KG1 (cell line): ENCODE measurements around the gene LRSAM1.
A peak's percentile ranks its signal among the peaks of the same experiment; 100 is the strongest.

ENCODE experiments used
- DNase-seq: peaks from one replicate; lab custom pipeline; 2025; lab: John Stamatoyannopoulos, UW

The LRSAM1 gene

DNA sequence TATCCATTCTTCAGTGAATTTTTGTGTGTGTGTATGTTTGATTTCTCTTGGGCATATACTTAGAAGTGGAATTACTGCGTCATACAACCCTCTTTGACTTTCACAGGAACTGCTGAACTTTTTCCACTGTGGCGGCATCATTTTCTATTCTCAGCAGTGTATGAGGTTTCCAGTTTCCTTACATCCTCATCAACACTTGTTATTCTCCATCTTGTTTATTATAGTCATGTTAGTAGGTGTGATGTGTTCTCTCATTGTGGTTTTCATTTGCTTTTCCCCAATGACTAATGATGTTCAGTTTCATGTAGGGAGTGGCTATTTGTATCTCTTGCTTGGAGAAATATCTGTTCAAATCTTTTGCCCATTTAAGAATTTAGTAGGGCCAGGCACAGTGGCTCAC, 24.6 kb upstream of the LRSAM1 start:
- DNase-seq: no peak

DNA sequence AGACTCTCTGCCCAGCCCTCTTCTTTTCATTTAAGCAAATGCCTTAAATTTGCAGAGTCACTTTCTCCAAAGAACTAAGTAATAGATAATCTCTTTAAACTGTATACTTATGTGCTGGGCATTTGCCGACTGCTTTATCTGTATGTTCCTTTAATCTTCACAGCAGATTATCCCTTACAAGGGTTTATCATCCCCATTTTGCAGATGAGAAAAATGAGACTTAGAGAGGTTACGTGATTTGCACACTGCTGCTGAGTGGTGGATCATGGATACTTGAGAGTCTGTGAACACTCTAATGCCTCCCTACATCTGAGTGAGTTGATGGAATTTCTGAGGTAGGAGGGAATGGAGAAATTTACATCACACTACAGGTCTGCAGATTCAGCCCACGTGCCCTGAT, 23.0 kb upstream of the LRSAM1 start:
- DNase-seq: no peak

DNA sequence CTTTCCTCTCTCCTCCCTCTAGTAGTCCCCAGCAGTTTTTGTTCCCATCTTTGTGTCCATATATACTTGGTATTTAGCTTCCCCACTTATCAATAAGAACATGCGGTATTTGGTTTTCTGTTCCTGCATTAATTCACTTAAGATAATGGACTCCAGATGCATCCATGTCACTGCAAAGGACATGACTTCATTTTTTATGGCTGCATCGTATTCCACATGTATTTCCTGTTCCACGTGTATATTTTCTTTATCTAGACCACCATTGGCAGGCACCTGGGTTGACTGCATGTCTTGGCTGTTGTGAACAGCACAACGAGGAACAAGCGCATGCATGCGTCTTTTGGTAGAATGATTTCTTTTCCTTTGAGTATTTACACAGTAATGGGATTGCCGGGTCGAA, 20.9 kb upstream of the LRSAM1 start:
- DNase-seq: no peak

DNA sequence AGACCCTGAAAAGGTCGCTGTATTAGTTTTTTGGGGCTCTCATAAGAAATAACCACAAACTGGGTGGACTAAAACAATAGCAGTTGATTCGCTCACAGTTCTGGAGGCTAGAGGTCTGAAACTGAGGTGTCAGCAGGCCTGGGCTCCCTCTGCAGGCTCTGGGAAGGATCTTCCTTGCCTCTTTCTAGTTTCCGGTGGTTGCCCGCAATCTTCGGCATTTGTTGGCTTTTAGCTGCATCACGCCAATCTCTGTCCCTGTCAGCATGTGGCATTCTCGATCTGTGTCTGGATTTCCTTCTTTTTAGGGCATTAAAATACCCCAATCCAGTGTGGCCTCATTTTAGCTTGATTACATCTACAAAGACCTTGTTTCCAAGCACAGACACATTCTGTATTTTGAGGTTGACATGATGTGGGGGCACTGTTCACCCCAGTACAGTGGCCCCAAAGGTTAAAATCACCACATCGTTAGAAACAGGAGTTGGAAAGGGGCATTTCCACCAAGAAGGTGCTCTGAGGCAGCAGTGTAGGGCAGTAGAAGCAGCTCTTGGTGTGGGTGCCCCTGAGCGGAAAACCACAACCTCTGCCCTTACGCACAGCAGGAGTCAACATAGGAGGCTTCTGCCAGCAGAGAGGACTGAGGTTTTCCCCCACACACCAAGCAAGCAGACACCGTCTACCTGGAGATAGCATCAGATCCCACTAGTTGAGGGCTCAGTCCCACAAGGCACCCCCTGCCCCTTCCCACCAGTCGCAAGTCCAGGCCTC, 13.6 kb upstream of the LRSAM1 start:
- DNase-seq: no peak

DNA sequence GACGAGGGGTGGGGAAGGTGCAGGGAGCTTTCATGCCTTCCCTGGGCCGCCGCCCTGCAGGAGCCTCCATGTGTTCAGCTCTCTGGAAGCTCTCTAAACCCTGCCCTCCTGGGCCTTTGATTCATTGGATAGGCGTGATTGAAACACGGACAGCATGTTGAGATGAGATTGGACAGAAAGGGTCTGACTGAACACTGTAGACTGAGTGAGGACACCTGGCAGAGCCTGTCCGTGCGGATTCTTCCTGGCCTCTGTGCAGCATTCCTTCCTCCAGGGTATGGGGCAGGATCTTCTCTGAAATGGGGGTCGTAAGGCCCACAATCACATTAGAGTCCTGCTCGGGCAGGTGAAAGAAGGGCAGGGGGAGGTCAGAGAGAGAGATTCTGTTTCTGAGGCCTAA, 12.9 kb upstream of the LRSAM1 start:
- DNase-seq: no peak

DNA sequence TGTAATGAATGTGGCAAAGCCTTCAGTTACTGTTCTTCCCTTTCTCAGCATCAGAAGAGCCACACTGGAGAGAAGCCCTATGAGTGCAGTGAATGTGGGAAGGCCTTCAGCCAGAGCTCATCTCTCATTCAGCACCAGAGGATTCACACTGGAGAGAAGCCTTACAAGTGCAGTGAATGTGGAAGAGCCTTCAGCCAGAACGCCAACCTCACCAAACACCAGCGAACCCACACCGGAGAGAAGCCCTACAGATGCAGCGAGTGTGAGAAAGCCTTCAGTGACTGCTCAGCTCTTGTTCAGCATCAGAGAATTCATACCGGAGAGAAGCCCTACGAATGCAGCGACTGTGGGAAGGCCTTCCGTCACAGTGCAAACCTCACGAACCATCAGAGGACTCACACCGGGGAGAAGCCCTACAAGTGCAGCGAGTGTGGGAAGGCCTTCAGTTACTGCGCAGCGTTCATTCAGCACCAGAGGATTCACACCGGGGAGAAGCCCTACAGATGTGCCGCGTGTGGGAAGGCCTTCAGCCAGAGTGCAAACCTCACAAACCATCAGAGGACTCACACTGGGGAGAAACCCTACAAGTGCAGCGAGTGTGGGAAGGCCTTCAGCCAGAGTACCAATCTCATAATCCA, 6.9 kb upstream of the LRSAM1 start:
- no peak for DNase-seq

DNA sequence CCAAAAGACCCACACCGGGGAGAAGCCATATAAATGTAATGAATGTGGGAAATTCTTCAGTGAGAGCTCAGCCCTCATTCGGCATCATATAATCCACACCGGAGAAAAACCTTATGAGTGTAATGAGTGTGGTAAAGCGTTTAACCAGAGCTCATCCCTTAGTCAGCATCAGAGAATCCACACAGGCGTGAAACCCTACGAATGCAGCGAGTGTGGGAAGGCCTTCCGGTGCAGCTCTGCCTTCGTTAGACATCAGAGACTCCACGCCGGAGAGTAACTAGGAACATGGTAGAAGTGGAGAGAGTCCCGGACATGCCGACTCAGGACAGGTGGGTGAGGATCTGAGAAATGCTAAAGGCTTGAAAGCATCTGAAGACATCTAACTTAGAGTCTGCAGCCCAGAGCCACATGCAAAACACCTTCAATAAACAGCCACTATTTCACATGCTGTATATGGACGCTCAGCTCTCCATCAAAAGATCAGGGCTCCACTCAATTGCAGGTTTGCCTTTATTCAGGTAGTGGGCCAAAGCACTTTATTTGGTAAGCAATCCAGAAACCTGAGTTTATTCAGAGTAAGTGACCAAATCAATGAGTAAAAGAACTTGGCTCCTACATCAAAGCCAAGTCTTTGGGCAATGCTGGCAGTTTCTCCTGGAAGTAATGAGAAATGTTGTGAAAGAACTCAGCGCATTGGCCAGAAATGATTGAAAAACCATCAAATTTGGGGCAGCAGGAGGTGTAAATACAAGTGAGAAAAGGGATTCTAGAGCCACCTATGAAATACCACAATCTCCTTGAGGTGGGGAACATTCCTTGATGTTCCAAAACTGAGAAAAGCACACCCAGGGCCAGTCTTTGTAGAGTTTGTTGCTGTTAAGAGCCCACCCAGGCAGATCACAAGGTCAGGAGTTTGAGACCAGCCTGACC, 6.1 kb upstream of the LRSAM1 start:
- no peak for DNase-seq

DNA sequence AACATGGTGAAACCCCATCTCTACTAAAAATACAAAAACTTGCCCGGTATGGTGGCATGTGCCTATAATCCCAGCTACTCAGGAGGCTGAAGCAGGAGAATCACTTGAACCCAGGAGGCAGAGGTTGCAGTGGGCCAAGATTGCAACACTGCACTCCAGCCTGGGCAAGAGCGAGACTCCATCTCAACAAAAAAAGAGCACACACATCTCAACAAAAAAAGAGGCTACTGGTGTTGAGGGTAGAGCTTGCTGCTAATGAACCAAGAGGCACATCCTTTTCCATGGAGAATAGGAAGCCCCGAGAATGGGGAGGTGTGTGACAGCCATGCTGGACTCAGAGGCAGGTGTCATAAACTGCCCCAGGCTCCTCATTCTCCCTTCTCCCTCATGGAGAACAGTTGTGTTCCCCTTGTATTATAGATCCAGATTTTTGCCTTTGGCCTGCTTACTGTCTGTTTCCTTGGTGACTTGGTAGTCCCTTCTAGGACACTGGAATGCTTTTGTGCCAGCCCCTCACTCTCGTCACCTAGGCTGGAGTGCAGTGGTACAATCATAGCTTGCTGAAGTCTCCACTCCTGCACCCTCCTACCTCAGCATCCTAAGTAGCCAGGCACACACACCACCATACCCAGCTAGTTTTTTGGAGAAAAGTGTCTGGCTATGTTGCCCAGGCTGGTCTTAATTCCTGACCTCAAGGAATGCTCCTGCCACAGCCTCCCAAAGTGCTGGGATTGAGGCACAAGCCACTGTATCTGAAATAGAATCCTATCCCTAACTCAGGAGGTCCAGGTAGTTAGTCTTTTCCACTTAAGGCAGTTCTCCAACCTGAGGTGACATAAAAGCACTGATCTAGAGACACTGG, 5.2 kb upstream of the LRSAM1 start:
- DNase-seq: no peak

DNA sequence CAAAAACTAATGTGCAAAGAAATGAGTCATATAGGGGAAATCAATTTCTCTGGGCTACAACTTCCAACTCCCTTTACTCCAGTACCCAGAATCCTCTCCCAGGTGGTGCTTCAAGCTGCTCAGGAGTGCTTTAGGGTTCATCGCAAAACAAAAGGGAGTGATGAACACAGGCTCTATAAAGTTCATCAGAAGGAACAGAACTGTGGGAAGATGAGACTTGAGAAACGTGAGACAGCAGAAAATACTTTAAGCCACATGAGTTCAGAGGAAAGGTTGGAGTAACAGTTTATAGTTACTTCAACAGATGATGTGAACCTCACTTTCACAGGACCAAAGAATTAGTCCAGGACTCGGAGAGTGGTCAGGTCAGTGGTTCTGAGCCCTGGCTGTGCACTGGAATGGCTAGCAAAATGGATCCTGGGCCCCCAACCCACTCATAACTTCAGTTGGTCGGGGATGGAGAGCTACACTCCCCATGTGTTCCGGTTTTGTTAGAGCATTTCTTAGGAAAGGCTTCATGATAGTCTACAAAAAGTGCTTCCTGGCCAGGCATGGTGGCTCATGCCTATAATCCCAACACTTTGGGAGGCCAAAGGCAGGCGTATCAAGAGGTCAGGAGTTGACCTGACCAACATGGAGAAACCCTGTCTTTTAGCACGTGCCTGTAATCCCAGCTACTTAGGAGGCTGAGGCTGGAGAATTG, 4.4 kb upstream of the LRSAM1 start:
- DNase-seq: no peak

DNA sequence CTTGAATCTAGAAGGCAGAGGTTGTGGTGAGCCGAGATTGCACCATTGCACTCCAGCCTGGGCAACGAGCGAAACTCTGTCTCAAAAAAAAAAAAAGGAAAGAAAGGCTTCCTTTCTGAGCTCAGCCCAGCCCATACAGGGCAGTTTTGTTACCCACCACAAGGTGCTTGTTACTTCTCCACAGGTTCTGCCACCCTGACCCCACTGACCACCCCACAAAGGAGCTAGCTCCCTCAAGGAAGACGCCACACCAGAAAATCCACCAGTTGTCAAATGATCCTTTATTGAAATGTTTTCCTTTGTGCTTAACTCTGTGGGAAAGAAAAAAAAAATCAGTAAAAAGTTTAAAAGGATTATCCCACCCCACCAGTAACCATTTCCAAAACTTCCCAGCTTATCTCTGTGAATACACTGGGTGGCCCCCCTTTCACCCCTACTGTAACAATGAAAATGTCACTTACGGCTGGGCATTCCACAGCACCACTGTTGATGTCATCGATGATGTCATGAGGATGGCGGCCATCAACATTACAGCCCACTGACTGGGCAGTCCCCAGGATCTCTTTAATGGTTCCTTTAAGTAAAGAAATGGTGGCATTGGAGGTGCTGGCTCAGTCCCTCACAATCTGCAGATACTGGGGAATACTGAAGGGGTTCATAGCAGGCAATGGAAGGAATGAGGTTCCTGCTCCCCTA, 3.7 kb upstream of the LRSAM1 start:
- no peak for DNase-seq

DNA sequence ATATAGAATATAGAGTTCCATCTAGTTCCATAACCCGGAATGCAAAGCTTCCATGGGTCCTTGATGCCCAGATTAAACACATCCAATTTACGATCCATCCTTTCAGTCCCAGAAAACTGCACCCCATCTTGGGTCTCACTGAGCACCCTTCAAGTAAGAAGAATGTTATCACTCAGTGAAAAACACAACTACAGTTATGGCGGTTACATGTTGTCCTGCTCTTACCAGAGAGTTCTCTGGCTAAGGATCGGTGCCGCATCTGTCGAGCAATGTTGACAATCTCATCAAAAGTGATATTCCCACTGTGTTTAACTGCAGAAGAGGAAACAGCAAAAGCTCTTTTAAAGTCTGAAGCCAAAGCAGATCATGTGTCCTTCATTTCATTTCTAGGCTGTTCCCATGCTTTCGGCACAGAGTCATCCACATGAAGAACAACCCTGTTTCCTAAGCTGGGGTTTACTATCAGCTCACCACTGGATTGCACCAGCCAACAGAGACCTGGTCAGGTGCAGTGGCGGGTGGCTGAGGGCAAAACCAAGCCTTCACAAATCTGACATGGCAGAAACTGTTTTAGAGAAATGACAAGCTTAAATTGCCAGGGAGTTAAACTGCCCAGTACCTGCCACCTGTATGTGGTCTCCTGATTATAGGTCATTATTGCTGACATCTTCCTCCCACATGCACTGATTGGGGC, 3.1 kb upstream of the LRSAM1 start:
- no peak for DNase-seq

DNA sequence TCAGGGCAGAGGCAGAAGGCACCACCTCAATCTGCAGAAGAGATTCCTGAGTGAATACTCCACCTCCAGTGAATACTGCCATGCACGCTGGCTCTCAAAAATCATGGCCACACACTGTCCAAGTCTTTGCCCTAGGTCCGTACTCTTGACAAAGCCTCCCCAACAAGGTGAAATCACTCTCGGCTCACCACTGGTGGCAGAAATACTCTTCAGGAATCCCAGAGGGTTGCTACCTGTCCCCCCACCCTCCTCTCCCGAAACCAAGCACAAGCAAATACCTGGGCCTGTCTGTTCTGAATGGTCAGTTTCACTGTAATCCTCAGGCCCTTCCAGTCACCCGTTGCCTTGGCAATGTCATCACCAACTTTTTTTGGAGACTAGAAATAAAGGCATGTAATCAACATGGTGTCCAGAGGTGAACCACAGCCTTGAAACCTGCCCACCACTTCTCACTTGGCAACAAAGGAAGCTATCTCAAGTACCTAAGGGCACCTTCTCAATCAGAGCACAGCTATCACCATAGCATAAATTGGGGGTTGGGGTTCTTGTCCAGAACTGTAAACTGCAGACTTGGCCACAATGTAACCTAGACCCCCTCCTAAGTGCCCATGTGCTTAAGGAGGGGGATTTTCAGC, 1.9 kb upstream of the LRSAM1 start:
- DNase-seq: no peak

DNA sequence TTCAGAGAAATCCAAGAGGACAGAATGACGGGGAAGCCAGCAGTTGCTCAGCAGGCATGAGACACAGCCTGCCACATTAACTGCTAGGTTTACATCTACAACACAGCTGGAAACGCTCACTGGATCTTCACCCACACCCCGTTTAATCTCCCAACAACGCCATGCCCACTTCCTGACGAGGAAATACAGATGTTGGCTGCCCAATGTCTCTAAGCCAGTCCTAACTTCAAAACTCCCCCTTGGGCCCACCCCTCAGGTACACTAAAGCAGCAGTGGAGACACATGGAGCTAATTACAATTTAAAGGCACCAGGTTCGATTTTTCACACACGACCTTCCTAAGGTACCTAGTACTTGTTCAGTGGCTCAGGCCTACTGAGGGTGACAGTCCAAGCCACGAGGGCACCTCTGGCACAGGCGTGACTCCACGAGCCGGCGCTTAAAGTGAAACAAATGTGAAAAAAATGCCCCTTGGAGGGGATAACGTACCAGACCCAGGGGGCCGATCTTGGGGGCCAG, 1.0 kb upstream of the LRSAM1 start:
- DNase-seq: no peak

DNA sequence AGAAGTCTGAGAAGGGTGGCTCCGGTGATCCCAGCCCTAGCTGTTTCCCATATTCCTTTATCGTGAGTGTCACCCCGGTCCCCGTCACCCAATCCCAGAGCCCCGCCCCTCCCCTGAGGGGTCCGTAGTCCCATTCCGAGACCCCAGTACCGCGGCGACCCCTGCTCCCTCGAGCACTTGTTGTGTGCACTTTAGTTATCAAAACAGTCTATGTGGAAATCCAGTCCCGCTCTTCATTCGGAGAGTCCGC, 223 bp downstream of the LRSAM1 start:
- DNase-seq: no peak

DNA sequence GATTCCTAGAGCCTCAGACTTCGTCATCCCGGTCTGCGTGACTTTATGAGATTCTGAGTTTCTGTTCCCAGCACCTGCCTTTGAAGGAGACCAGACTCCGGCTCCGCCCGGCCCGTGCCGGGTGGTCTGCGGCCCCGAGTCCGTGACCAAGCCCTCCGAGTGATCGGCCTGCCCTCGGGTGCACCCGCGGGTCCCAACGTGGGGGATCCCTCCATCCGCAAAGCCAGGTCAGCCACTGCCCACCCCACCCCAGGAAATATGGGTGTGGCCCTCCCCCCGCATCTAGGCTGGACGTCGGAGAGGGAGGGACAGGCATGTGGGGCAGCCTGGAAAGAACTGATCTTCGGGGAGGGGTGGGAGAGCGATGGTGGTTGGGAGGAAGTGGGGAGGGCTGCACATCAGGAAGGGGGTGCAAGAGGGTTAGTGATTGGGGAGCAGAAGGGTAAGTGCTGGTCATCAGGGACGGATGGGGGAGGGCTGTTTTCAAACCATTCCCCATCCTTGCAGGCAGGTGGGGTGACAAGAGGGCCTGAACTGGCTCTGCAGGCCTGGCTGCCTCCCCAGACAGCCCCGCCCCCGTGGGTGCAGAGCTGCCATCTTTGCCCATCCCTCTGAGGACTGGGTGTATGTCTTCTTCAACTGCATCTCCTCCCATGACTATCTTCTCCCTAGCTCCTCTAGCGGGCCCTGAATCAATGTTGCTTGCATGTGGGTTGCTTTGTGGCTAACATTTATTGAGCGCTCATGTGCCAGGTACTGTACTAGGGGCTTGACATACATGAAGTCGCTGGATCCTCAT, 747 bp downstream of the LRSAM1 start:
- DNase-seq: peak; percentile 72

DNA sequence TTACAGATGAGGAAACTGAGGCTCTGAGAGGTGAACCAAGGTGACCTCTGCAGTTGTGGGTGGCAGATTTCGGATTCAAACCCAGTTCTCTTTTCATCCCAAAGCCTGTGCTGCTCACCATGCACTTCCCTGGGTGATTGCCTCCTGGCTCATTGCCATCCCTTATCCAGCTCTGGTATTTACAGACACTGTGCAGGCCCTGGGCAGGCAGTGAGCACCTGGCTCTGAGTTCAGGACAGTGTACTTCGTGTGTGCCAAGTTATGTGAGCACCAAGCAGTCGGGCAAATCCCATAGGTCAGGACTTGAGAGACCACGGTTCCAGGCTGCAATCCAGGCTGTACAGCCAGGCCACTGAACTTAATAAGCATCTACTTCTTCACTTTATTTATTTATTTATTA, 1.4 kb downstream of the LRSAM1 start:
- DNase-seq: no peak

DNA sequence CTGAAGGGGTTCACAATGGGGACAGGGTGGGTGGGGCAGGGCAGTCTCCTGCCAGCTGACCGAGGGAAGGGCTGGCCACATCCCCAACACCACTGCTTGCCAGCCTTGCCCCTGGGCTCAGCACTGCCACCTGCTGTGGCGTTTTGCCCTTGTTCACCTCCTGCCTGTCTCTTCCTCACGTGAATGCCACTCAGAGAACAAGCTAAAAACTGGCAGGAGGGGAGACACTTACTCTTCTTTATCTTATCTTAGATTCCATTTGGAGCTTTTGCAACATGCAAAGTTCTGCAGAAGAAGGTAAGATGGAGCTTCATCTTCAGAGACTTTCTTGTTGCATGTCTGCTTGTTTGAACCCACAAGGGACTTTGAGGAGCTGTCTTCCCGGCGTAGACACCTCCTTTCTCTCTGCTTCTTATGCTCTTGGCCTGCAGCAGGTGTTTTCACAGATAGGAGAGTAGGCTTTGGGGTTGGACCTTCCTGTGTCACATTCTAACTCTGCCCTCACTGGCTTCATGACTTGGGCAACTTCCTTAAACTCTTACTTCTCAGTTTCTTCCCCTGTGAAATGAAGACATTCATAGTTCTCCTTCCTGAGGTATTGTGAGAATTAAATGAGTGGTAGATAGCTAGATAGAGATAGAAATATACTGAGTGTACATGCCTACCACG, 4.1 kb downstream of the LRSAM1 start:
- DNase-seq: peak; percentile 56

DNA sequence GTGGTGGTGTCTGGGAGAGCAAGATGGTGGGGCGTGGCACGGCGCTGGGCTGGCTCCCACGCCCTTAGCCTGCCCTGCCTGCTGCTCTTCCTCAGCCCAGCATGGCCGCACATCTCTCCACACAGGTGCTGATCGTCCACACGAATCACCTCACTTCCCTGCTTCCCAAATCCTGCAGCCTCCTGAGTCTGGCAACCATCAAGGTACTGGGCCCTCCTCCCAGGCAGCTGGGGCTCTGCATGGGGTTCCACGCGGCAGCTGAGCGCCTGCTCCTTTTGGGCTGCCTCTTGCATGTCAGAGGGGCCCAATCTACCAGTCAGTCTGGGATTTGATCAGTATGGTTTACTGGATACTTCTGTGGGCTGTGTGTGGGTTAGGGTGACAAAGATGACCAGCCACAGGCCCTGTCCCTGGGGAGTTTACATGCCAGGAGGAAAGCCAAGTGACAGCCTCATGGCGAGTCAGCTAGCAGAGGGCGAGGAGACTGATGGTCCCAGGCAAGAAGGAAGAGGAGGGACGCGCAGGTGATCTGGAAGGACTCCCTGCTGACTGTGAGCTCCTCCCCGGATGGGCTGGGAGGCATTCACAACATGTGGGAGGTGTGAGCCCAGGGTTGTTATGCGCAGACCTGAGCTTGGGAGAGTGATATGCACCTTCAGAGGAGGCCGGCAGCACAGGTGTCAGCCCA, 6.0 kb downstream of the LRSAM1 start:
- no peak for DNase-seq
